ENCODE data around the gene TMEM119. TPM values are rescaled to one million over a fixed set of nuclear protein-coding genes. Genes with fewer than 3 reads are reported as not detected.
"Not testable (repeated sequence)": the region's sequence is repeated elsewhere in the genome, so short reads cannot be mapped to it uniquely, and the experiment has no call there.

Gene TMEM119
- total RNA-seq, 2 experiments from 2014 or later: 0.16 to 0.20 TPM

DNA sequence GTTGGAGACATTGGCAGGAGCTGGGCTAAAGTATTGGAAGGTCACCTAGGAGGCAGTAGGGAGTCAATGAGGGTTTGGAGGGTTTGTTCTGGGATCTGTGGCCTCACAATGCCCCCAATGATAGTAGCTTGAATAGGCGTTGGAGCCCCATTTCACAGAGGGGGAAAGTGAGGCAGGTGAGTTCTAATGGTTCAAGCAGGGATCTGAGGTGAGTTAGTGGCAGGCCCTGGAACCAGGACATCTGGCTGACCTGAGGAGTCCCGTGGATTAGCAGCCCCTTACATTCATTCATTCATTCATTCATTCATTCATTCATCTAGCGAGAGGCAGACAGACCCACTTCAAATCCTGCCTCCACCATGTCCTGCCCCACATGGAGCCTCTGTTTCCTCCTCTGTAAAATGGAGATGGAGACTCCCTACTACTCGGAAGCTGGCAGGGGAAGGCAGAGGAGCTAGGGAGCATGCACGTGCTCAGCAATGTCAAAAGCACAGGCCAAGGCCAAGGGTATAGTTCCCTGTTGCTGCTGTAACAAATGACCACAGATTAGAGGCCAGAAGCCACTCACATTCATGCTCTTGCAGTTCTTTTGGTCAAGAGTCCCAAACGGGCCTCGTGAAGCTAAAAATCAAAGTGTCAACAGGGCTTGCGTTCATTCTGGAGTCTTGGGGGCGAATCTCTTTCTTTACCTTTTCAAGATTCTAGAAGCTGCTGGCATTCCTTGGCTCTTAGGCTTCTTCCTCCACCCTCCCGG is 2.2 kb upstream of the TMEM119 start:
- no peaks in the 10 kb centered on the region for H3K36me3 Mint-ChIP-seq
- CTCF ChIA-PET: interaction anchor here (2.1 kb wide), 1 partner anchor 18 kb away, joined by 6 read pairs; no protein-coding TSS in a partner anchor
- no peaks in the 10 kb centered on the region for H3K4me1 Mint-ChIP-seq
- peaks cover 4% of the 10 kb centered on the region for H3K27me3 Mint-ChIP-seq
- no peak overlapping the region for H3K27ac Mint-ChIP-seq
- no peaks in the 10 kb centered on the region for H3K9me3 Mint-ChIP-seq (ENCODE audit: low read depth)
- ATAC-seq: no peak
- H3K4me3 Mint-ChIP-seq: no peak overlapping the region
- no peak for DNase-seq

DNA sequence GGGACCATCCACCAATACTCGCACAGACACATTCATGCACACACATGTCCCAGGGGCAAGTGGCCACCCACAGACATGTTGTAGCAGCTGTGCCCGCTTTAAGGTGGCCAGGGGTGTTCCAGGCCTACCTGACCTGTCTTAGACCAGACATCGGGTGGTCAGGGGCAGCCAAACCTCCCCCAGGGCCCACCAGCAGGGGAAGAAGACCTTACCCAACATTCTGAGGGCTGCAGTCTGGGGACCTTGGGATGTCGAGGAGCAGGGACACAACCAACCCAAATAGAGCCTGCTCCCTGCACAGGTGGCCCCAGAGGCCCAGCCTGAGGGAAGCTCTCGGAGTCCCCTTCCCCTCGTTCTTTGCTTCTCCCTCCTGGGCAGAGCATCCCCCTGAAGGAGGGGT is 1.7 kb upstream of the TMEM119 start:
- DNase-seq (no peak), ATAC-seq (no peak)
- H3K4me1 Mint-ChIP-seq: no peaks in the 10 kb centered on the region
- H3K36me3 Mint-ChIP-seq: no peaks in the 10 kb centered on the region
- H3K27ac Mint-ChIP-seq: no peak overlapping the region
- no peaks in the 10 kb centered on the region for H3K27me3 Mint-ChIP-seq
- H3K4me3 Mint-ChIP-seq: no peak overlapping the region
- CTCF ChIA-PET: interaction anchor here (2.1 kb wide), 1 partner anchor 18 kb away, joined by 6 read pairs; no protein-coding TSS in a partner anchor
- no peaks in the 10 kb centered on the region for H3K9me3 Mint-ChIP-seq (ENCODE audit: low read depth)

DNA sequence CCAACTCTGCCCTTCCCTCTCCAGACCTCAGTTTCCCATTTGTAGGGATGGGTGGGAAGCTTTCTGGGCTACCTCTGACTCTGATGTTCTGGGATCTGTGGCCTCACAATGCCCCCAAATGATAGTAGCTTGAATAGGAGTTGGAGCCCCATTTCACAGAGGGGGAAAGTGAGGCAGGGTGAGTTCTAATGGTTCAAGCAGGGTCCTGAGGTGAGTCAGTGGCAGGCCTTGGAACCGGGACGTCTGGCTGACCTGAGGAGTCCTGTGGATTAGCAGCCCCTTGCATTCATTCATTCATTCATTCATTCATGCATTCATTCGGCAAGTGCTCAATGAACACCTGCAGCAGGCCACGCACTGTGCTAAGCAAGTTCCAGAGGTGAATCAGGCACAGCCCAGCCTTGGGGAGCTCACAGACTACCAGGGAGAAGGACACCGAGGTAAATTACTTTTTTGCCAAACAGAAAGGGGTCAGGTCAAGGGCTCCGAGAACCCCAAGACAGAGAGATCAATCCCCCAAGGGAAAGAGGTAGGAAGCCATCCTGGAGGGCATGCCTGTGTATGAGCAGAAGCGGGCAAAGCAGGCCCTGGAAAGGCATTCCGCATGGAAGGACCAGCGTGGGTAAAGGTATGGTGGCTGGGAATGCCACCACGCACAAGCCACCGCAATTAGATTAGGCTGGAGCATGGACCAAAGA is 818 bp upstream of the TMEM119 start:
- CTCF ChIA-PET: no interaction called here
- no peak overlapping the region for H3K4me3 Mint-ChIP-seq
- H3K36me3 Mint-ChIP-seq: no peaks in the 10 kb centered on the region
- H3K27ac Mint-ChIP-seq: no peak overlapping the region
- H3K4me1 Mint-ChIP-seq: no peaks in the 10 kb centered on the region
- H3K27me3 Mint-ChIP-seq: no peaks in the 10 kb centered on the region
- no peaks in the 10 kb centered on the region for H3K9me3 Mint-ChIP-seq (ENCODE audit: low read depth)
- ATAC-seq (no peak), DNase-seq (no peak)

- Mint-ChIP-seq H3K27ac (no peak overlapping the region), H3K36me3 (no peaks in the 10 kb centered on the region), H3K9me3 (ENCODE audit: low read depth) (no peaks in the 10 kb centered on the region), H3K27me3 (no peaks in the 10 kb centered on the region), H3K4me3 (no peak overlapping the region), H3K4me1 (no peaks in the 10 kb centered on the region)
- CTCF ChIA-PET: no interaction called here
- DNase-seq (no peak), ATAC-seq (no peak)
Measured at GRCh38 chr12:108596854-108597558, 878 bp downstream of the TMEM119 start.

DNA sequence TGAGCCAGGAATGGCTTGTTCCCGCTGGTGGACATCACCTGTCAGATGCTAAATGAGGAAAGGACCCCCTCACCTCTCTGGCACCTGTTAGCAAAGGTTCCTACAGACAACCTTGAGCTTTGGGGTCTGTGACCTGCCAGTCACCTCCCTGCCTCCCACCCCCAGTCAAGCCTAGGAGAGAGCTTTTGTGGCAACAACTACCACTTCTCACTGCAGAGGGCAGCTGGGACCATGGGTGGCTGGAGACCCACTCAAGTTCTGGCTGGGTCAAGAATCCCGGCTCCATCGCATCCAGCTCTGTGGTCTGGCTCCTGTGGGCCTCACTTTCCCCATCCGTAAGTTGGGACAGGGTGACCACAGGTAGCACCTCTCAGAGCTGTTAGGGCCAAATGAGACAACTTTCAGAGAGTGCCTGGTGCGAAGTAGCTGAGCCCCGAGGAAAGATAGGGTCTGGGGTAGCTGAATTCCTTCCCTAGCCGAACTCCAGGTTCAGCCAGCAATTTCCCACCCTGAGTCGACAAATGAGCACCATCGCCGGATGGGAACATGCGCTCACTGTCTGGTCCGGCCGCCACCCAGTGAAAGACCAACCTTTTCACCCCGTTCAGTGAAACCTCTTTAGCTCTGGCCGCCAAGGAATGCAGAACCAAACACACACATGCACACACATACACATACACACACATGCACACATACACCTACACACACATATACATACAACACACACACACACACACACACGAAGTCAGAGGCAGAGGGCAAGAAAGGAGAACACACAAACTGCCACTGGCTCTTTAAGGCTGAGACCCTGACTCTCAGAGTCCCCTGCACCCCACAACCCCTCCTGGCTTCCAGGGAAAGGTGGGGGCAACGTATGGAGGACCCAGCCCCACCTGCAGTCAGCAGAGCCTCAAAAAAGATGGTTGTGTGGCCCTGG is 1.9 kb downstream of the TMEM119 start:
- ATAC-seq: no peak
- CTCF ChIA-PET: interaction anchor here (1.8 kb wide), 1 partner anchor 22 kb away, joined by 5 read pairs; no protein-coding TSS in a partner anchor
- Mint-ChIP-seq H3K27me3 (no peaks in the 10 kb centered on the region), H3K27ac (no peak overlapping the region), H3K4me1 (no peaks in the 10 kb centered on the region), H3K4me3 (no peak overlapping the region), H3K36me3 (no peaks in the 10 kb centered on the region), H3K9me3 (ENCODE audit: low read depth) (no peaks in the 10 kb centered on the region)
- no peak for DNase-seq

DNA sequence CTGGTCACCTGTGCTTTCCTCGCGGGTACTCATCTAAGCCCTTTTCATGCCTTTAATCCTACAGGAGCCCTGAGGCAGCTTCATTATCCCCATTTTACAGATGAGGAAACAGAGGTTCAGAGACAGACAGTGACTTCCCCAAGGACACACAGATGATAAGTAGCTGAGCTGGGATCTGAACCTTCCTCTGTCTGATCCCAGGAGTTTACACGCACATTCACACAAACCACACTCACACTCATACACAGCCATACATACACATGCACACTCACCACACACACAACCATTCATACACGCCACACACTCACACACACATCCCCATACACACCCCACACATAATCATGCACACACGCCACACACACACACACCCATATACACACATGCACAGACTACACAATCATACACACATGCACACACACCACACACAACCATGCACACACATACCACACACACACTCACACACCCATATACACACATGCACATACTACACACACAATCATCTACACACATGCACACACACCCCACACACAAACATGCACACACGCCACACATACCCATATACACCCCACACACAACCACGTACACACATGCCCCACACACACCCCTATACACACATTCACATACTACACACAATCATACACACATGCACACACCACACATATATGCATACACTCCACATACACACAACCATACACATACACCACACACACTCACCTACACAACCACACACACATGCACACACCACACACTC is 2.7 kb downstream of the TMEM119 start:
- no peaks in the 10 kb centered on the region for H3K36me3 Mint-ChIP-seq
- H3K4me1 Mint-ChIP-seq: no peaks in the 10 kb centered on the region
- H3K9me3 Mint-ChIP-seq (ENCODE audit: low read depth): no peaks in the 10 kb centered on the region

GRCh38 chr12:108594323-108594903 is 3.5 kb downstream of the TMEM119 start:
- H3K4me3 Mint-ChIP-seq: no peak overlapping the region
- H3K27ac Mint-ChIP-seq: no peak overlapping the region
- H3K4me1 Mint-ChIP-seq: no peaks in the 10 kb centered on the region
- CTCF ChIA-PET: interaction anchor here (1.2 to 1.8 kb wide), 2 partner anchors 24 kb away, joined by 3 to 5 read pairs; no protein-coding TSS in a partner anchor
- H3K27me3 Mint-ChIP-seq: no peaks in the 10 kb centered on the region
- no peaks in the 10 kb centered on the region for H3K9me3 Mint-ChIP-seq (ENCODE audit: low read depth)
- ATAC-seq (no peak), DNase-seq (no peak)
- H3K36me3 Mint-ChIP-seq: no peaks in the 10 kb centered on the region

More for the DNA sequence above, 2.7 kb downstream of the TMEM119 start:
- H3K4me3 Mint-ChIP-seq: no peak overlapping the region
- DNase-seq (no peak), ATAC-seq (no peak)
- CTCF ChIA-PET: interaction anchor here (1.8 kb wide), 1 partner anchor 23 kb away, joined by 5 read pairs; no protein-coding TSS in a partner anchor
- no peak overlapping the region for H3K27ac Mint-ChIP-seq
- H3K27me3 Mint-ChIP-seq: no peaks in the 10 kb centered on the region

GRCh38 chr12:108592033-108592909 is 5.6 kb downstream of the TMEM119 start:
- no peaks in the 10 kb centered on the region for H3K9me3 Mint-ChIP-seq (ENCODE audit: low read depth)
- CTCF ChIA-PET: no interaction called here
- H3K27me3 Mint-ChIP-seq: no peaks in the 10 kb centered on the region
- ATAC-seq (no peak), DNase-seq (no peak)
- no peaks in the 10 kb centered on the region for H3K4me1 Mint-ChIP-seq
- no peak overlapping the region for H3K27ac Mint-ChIP-seq
- H3K36me3 Mint-ChIP-seq: no peaks in the 10 kb centered on the region
- no peak overlapping the region for H3K4me3 Mint-ChIP-seq

GRCh38 chr12:108591267-108591980 is 6.5 kb downstream of the TMEM119 start:
- H3K36me3 Mint-ChIP-seq: no peaks in the 10 kb centered on the region
- no peak for DNase-seq
- H3K27me3 Mint-ChIP-seq: no peaks in the 10 kb centered on the region
- no peak overlapping the region for H3K4me3 Mint-ChIP-seq
- H3K9me3 Mint-ChIP-seq (ENCODE audit: low read depth): no peaks in the 10 kb centered on the region
- H3K27ac Mint-ChIP-seq: no peak overlapping the region
- ATAC-seq: no peak
- CTCF ChIA-PET: no interaction called here
- H3K4me1 Mint-ChIP-seq: no peaks in the 10 kb centered on the region

- H3K27ac Mint-ChIP-seq; H3K9me3 Mint-ChIP-seq (ENCODE audit: low read depth); ATAC-seq; H3K4me1 Mint-ChIP-seq; DNase-seq; CTCF ChIA-PET; H3K36me3 Mint-ChIP-seq; H3K4me3 Mint-ChIP-seq; H3K27me3 Mint-ChIP-seq: not testable (repeated sequence)
Measured at GRCh38 chr12:108590463-108590862, 7.4 kb downstream of the TMEM119 start.

DNA sequence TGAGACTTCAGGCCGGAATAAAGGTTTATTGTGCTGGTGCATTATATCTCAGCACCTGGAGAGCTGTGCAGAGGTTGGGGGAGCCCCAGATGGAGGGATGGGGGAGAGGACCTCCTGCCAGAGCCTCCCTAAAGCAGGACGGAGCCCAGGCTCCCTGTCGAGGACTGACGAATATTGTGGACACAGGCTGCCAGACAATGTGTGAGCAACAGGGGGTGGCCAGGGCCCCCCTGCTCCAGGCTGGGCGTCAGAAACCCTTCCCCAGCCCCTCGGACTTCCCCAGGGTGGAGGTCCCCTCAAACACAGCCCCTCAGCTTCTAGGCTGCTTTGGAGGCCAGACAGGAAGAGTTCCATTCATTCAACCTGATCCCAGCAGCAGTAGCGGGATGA is 8.0 kb downstream of the TMEM119 start:
- Mint-ChIP-seq H3K27me3 (peaks cover under 1% of the 10 kb centered on the region), H3K36me3 (no peaks in the 10 kb centered on the region), H3K27ac (no peak overlapping the region), H3K4me1 (no peaks in the 10 kb centered on the region), H3K4me3 (no peak overlapping the region), H3K9me3 (ENCODE audit: low read depth) (no peaks in the 10 kb centered on the region)
- CTCF ChIA-PET: no interaction called here
- ATAC-seq (no peak), DNase-seq (no peak)

All from activated CD8-positive, alpha-beta memory T cell treated with anti-CD3 and anti-CD28 coated beads, Interleukin-2, amount 10 ng/mL, durations not matched to agents 7 days and 5 days (primary cell).